Measurements from ENCODE around the gene MUSTN1. TPM values are rescaled to one million over a fixed set of nuclear protein-coding genes. Genes with fewer than 3 reads are reported as not detected.

Gene MUSTN1
- total RNA-seq = not detected

DNA sequence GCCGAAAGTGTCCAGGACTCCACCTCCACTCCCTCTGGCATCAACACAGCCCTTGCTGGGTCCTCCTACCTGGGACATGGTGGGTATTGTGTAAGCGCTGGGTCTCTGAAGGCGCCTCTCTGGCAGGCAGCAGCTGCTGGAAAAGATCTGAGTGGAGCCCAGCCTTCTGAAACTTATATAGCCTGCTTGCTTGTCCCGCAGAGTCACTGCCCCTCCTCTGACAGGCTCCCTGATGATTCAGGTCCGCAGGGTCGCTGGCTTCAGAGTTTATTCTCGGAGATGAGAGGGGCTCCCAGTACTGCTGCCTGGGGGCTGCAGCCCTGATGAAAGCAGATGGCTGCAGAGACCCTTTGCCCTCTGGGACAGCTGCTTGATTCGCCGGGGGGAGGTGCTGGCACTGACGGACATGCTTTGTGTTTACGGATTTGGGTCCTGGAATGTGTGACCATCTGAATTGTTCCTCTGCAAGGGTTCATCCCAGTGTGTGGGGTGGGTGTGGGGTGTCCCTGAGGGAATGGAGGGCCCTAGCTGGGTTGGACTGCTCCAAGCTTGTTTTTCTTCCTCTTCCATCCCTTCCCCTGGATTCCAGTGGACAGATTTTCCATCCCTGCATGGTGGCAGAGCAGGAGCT is at the start of gene MUSTN1:
Gene MUSTN1, minus strand, starts transcription at position 149 of the 631 bp plus-strand sequence. Its CDS starts 71 bp downstream, at position 78.
- DNase-seq (ENCODE audit: low spot score in 2 of 2) (no peak), FAIRE-seq (no peak)

DNA sequence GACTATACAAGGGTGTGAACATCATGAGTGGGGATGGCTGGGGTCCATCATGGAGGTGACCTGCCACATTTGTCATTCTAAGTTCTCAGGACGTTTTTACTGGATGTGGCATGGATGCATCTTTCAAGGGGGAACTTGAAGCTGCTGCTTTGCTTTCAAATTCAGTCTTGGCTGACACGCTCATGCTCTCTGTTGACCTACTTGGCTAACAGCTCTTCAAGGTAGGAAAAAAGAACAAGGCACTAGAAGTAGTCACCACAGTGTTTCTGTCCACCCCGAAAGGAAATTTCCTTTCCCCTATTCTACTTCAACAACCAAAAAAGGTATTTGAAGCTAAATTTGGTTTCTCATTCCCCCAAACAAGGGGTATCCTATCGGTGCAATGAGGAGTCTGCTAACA is 47.6 kb upstream of the MUSTN1 start:
- FAIRE-seq (no peak), DNase-seq (ENCODE audit: low spot score in 2 of 2) (no peak)

DNA sequence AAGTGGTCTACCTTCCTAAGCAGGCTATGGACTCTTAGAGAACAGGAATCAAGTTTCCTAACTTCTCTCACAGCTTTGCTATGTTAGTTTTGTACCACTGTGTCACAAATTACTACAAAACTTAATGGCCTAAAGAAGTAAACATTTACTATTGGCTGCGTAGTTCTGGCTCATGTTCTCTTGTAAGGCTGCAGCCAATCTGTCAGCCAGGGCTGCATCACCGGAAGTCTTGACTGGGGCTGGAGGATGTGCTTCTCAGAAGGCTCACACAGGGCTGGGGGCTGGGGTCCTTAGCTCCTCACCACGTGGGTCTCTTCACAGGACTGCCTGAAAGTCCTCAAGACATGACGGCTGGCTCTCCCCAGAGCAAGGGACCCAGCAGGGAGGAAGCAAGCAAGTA is 47.1 kb upstream of the MUSTN1 start:
- FAIRE-seq = no peak
- DNase-seq (ENCODE audit: low spot score in 2 of 2) = no peak

DNA sequence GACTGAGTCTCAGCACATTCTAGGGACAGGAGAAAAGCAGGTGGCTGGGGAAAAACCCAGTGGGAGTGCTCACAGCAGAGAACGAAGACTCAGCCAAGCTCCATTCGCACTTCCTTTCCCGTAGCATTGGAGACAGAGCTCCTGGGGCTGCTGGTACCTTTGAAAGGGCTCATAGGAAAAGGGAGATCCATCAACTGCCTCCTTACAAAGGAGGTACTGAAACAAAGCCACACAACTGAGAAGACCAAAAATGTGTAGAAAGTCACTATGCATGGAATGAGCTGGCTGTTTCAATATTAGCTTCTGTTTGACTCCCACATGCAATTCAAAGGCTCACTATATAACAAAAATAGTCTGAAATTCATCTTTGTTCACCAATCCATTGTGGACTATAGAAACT is 45.7 kb upstream of the MUSTN1 start:
- DNase-seq (ENCODE audit: low spot score in 2 of 2) (no peak), FAIRE-seq (no peak)

DNA sequence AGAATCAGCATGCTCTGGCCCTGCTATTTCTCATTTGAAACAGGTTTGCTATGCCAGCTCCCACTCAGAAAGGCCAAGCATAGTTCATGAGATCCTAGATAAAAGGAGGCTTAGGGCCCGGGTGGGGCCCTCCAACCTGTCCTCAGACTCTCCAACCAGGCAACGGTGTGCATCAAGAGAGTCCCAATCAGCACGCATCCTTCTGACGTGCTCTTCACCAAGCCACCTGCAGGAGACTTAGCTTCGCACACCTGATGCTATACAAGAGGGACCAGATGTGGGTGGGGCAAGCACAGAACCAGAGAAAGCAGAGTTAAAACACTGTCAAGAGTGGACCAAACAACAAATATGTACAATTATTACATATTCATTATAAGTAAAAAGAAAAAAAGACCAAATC is 45.2 kb upstream of the MUSTN1 start:
- no peak for DNase-seq (ENCODE audit: low spot score in 2 of 2)
- FAIRE-seq = no peak

DNA sequence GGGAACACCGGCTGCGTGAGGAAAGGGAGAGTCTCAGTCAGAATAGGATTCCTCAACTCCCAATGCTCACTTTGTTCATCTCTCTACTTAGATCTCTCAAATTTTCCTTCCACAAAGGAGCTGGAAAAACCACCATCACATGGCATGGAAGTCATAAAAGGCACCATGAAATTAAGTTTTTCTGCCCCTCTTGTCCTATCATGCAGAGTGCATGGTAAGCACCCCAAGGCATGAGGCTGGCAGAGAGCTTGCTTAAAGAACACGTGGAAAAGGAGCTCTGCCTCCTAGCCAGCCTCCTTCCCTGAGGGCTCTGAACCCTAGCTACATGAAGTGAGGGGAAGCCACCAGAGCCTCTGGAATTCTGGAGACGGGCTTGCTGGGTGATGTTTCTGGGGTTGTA is 44.8 kb upstream of the MUSTN1 start:
- DNase-seq (ENCODE audit: low spot score in 2 of 2) (no peak), FAIRE-seq (no peak)

DNA sequence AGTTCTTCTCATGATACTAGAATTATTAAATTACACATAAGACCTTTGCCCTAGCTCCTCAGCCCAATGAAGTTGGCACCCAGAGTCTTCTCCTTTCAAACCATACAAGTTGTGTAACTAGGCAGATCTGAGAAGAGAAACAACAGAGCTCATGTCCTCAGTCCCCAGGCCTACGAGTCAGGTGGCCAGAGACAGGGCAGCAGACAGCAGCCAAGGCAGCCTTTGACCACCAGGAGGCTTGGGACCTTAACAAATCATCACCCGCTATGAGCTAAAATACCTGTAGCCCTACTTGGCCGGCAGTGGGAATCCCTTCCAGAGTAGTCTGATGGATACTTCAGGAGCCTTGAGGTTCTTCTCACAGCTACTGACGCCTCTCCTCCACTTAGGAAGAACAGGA is 44.3 kb upstream of the MUSTN1 start:
- FAIRE-seq (no peak), DNase-seq (ENCODE audit: low spot score in 2 of 2) (no peak)

DNA sequence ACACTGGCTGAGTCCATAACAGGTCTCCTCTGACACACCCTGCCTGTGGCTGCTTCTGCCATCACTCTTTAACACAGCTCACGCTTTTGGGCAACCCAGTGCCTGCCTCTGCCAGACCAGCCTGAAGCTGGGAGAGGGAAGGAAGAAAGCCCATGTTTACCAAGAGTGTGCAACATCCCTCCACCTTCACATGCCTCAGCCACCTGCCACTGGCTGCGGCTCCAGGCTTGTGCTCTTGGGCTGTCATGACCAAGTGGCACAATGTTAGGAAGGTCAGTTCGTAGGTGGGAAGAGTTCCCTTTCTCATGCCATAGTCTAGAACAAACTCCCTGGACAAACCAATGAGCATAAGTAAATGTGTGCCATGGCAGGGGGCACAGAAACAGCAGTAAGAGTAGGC is 42.3 kb upstream of the MUSTN1 start:
- no peak for FAIRE-seq
- no peak for DNase-seq (ENCODE audit: low spot score in 2 of 2)

DNA sequence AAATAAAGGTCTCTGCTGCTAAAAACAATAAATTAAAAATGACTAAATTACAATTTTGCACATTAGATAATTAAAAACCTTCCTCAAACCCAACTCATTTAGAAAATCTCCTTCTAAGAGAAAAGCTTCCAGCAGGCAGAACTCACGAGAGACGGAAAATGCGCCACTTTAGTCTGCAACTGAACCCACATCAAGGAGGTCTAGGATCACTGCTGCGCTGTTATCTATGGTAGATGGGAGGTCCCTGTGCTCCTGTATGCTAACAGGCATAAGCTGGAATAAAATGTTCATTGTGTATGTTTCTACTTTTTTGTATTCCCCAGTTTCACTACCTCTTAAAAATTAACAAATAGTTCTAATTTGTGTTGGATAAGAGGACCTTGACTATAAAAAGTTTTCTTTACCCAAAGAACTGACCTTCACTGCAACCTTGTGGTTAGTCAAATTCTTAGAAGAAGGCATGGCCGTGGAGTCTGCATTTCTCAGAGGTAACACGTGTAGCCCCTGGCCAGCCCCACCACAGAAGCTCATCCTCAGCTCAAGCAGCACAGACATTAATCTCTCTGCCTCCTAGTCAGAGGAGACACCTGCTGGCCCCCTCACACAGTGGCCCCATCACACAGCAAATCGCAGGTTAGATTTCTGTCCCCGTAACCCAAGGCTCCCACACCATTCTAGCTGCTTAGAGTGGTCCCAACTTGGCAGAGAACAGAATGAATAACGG is 40.2 kb upstream of the MUSTN1 start:
- no peak for FAIRE-seq
- no peak for DNase-seq (ENCODE audit: low spot score in 2 of 2)

DNA sequence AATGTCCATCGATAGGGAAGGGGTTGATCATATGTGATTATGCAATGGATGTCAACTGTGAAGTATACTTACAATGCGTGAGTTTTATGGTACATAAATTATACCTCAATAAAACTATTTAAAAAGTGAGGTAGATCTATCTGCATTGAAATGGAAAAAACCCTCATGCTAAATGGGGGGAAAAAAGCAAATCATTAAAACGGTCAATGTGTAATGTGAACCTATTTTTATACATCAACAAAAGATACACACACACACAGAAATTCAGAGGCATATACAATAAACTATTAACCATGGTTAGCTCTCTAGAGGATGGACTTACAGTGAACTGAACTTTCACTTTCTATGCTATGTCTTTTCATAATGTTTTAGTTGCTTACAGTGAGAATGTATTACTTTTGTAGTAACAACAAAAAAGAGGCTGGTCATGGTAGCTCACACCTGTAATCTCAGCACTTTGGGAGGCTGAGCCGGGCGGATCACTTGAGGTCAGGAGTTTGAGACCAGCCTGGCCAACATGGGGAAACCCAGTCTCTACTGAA is 39.4 kb upstream of the MUSTN1 start:
- FAIRE-seq = no peak

DNA sequence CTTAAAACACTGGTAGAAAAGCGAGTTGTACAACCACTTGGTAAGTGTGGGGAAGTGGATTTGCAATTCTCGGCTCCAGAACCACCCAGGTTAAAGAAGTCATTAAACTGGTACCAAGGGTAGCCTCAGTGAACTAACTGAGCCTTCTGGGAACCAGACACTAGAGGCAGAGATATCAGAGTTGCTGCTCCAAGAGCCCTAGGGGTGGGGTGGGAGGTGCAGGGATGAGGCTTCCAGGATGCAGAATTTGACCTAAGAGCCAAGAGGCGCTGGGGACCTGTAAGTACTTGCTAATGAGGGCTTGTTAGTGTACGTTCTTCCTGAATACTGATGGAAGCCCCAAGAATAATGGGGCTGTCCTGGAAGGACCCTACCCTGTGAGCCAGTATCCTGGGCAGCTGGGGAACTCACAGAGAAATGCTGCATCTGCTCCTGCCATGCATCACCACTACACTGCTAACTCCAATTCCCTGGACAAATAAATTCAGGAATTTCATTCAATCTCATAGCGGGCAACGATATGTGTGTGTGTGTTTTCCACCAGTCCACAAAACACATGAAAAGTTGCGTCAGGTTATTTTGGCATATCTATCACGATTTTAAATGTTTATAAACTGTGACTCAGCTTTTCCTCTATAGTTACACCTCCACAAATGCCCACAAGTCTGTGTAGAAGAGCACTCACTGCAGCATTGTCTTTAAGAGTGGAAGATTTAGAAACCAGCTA is 38.8 kb upstream of the MUSTN1 start:
- no peak for DNase-seq (ENCODE audit: low spot score in 2 of 2)
- FAIRE-seq = no peak

More for the DNA sequence above, 39.4 kb upstream of the MUSTN1 start:
- DNase-seq (ENCODE audit: low spot score in 2 of 2) = no peak

DNA sequence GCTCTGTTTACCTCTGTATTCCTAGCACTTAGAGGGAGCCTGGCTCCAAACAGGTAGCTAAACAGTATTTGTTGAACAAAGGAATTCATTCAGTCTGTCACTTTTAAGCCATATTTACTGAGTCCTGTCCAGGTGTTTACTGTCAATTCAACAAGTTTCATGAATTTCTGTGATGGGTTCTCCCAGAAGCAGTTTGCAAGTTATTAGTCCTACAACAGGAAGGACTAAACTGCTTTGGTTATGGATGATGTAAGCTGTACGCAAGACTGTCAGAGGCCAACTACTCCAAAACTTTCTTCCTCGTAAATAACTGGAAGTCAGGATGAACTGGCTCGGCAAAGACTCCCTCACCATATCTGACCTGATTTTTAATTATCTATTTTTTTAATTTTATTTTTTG is 37.4 kb upstream of the MUSTN1 start:
- DNase-seq (ENCODE audit: low spot score in 2 of 2) (no peak), FAIRE-seq (no peak)

DNA sequence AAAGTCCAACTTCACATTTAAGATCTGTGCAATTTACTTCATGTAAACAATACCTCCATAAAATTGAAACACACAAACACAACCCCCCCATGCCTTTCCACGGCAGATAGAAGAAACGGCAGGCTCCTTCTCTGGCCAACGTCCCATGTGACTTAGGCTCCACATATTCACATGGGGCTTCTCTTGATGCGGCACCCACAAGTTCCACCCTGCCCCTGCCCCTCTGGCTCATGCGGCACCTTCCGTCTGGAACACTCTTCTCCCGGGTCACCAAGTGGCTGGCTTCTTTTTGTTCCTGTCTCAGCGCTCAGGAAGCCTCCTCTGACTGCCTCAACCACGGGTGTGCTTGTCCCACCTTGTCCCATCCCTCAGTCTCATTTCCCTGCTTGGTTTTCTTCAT is 36.9 kb upstream of the MUSTN1 start:
- no peak for DNase-seq (ENCODE audit: low spot score in 2 of 2)
- no peak for FAIRE-seq

DNA sequence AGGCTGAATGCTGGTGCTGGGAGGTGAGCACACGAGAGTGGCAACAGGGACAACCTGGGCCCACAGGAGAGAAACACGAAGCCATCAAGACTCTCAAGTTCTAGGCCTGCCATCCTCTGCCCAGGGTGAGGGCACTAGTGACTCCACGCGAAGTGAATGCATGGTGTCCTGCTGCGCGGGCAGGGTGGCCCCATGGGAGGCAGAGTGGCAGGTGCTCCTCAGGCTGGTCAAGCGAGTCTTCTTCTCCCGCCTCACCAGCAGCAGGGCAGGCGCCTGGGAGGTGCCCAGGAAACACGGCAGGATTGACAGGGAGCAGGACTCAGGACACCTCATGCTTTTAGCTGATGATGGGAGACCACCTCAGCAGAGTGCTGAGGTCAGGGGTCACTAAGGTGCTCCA is 35.7 kb upstream of the MUSTN1 start:
- FAIRE-seq (no peak), DNase-seq (ENCODE audit: low spot score in 2 of 2) (no peak)

DNA sequence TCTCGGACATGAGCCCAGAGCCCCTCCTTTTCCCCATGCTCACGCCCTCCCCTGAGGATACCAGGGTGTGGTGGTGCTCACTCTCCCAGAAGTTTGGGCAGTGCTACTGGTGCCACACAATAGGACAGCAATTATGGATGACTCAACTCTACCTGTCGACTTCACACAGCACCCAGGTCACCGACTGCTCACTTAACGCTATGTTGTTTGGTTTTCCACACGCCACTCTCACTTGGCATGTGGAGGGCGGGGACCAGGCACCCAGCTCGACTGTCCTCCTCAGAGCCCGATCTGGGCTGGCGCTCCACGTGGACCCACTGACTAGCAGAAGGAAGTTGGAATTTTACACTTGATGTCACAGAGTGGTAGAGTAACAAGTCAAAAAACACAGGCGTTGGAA is 31.6 kb upstream of the MUSTN1 start:
- FAIRE-seq (no peak), DNase-seq (ENCODE audit: low spot score in 2 of 2) (no peak)

DNA sequence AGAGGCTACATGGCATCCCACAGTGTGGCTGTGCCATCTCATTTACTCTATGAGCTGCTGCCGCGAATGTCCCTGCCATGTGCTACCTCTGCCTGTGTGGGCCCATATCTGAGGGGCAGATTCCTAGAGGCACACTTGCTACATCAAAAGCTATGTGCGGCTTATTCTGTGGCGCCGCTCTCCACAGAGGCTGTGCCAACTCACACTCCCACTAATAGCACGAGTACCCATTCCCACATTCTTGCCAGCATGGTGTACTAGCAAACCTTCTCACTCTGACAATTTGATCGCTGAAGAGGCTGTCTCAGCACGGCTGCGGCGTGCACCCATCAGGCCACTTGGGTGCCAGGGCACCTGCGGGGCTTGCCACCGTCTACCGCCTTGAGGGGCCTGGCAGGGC is 31.2 kb upstream of the MUSTN1 start:
- no peak for DNase-seq (ENCODE audit: low spot score in 2 of 2)
- no peak for FAIRE-seq

DNA sequence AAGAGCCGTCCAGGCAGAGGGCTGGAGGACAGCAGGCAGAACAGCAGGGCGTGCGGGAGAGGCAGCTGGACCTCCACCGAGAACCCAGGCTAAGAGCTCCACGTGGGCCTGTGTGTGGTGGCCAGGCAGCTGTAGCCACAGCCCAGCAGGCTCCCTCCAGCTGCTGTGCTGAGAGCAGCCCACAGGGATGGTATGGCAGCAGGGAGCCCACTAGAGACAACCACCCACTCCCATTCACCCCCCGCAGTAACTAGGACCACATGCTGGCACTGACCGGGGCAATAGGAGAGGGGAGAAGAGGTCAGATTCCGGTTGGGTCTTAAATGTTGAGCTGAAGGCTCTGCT is 25.6 kb upstream of the MUSTN1 start:
- FAIRE-seq = no peak
- DNase-seq (ENCODE audit: low spot score in 2 of 2) = no peak

DNA sequence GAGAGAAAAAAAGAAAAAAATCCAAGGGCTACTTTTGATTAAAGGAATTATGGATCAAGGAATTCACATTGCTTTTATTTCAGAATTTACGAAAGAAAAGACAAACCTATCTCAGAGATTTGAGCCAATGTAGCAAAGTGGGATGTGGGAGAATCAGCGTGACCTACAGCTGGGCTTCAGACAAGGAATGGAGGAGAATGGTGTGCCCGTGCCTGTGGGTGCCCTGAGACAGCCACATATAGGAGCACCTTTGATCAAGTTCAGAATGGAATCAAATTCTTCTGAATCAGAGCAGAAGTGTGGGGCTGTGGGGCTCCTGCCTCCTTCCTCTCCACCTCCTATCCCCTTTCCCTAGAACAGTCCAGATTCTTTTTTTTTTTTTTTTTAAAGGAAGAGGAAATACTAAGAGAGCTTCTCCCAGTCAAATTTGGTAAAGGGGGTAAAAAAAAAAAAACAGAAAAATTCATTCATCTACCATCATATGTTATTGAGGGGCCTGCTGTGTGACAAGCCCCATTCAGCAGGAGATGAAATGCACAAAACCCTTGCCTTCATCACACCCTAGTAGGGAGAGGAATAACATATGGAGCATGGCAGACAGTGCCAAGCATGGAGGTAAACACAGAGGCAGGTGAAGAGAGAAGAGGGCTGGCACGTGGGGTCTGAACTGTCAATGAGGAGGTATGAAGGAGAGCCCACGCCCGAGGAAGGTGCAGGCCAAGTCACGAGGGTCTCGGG is 25.0 kb upstream of the MUSTN1 start:
- no peak for DNase-seq (ENCODE audit: low spot score in 2 of 2)
- FAIRE-seq = no peak

DNA sequence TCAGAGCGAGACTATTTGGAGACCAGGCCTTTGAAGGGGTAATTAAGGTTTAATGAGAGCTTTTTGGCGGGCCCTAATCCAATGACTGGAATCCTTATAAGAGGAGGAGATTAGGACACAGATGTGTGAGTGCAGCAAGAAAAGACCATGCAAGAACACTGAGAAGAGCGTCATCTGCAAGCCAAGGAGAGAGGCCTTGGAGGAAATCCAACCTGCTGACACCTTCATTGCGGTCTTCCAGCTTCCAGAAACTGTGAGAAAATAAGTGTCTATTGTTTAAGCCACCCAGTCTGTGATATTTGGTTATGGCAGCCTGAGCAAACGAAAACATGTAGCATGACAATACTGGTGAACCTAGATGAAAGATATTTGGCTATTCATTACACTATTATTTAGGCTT is 23.0 kb upstream of the MUSTN1 start:
- no peak for FAIRE-seq
- DNase-seq (ENCODE audit: low spot score in 2 of 2) = no peak

DNA sequence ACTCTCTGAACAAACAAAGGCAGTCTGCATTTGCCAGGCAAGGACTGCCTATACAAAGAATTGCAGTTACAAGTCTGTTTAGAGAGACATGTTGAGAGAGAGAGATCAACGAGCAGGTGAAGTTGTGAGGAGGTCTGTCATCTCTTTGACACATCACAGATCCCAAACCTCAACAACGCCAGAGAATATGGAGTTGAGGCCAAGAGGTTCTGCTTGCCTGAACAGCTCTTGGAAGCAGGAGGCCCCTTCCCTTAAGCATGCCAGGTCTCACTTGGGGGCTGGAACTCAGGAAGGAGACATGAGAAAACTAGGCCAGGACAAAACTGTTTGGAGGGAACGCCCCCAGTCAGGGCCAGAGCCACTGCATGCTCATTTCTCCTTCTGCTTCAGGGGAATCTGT is 22.3 kb upstream of the MUSTN1 start:
- no peak for FAIRE-seq
- DNase-seq (ENCODE audit: low spot score in 2 of 2) = no peak

DNA sequence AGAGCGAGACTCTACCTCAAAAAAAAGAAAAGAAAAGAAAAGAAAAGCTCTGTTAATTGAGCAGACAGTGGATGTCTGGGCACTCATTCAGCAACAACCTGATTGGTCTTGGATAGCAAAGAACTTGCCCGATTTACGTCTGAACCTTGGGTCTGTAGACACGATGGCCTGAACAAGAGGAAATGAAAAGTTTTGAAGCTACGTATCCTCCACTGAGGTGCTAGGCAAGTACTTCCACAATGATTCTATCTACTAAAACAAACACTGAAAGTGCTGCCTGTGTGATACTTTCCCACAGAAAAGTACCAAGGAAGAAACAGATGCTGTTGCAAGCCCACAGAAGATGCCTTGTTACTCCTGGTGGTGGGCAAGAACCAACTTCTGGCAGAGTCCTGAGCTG is 21.8 kb upstream of the MUSTN1 start:
- DNase-seq (ENCODE audit: low spot score in 2 of 2) (no peak), FAIRE-seq (no peak)

Measured in frontal cortex (tissue), 4 donors.